Loucy (cell line): ENCODE results near the gene GPSM3.

ENCODE experiments used
- H2AFZ ChIP-seq: fragments of 200-600 bp; sonication (generic); 2 replicates; pipeline ENCODE4 v1.6.0; 2016; ENCODE audit warnings: antibody characterized with exemption, mild to moderate bottlenecking, low read length, moderate library complexity
- H3F3A ChIP-seq: fragments of 200-600 bp; 2 replicates; pipeline ENCODE4 v1.6.0; 2016; ENCODE audit warnings: antibody characterized with exemption, low read depth, mild to moderate bottlenecking
- H3K27me3 ChIP-seq: fragments of 200-600 bp; sonication (generic); 2 replicates; pipeline ENCODE4 v1.6.1; 2014; ENCODE audit warnings: low read length, mild to moderate bottlenecking; ENCODE audit not compliant: insufficient read depth, poor library complexity, severe bottlenecking
- H3K36me3 ChIP-seq: fragments of 200-600 bp; sonication (generic); 2 replicates; pipeline ENCODE4 v1.6.1; 2016; ENCODE audit warnings: low read length; ENCODE audit not compliant: insufficient read depth
- H3K4me1 ChIP-seq: fragments of 200-600 bp; sonication (generic); 2 replicates; pipeline ENCODE4 v1.5.1; 2014; ENCODE audit warnings: low read length, mild to moderate bottlenecking; ENCODE audit not compliant: insufficient read depth, poor library complexity, severe bottlenecking
- H3K4me2 ChIP-seq: fragments of 200-600 bp; sonication (generic); 2 replicates; pipeline ENCODE4 v1.6.0; 2014; ENCODE audit warnings: antibody characterized with exemption, low read length, low read depth, mild to moderate bottlenecking; ENCODE audit not compliant: poor library complexity, severe bottlenecking
- H3K4me3 ChIP-seq: fragments of 200-600 bp; sonication (generic); 2 replicates; pipeline ENCODE4 v1.5.1; 2014; ENCODE audit warnings: low read length, mild to moderate bottlenecking, mixed read lengths; ENCODE audit not compliant: poor library complexity, severe bottlenecking
- H3K79me2 ChIP-seq: fragments of 200-600 bp; sonication (generic); 2 replicates; pipeline ENCODE4 v1.6.1; 2014; ENCODE audit warnings: low read length; ENCODE audit not compliant: insufficient read depth
- H3K9ac ChIP-seq: fragments of 200-600 bp; sonication (generic); 2 replicates; pipeline ENCODE4 v1.6.0; 2014; ENCODE audit warnings: mild to moderate bottlenecking, low read depth, low read length, moderate library complexity; ENCODE audit not compliant: poor library complexity, severe bottlenecking
- H3K9me2 ChIP-seq: fragments of 200-600 bp; sonication (generic); replicated peaks from 2 replicates; pipeline ENCODE4 v1.6.1; 2016; ENCODE audit warnings: low read depth, low read length, mixed read lengths
- H3K9me3 ChIP-seq: fragments of 200-600 bp; sonication (generic); 2 replicates; pipeline ENCODE4 v1.6.1; 2014; ENCODE audit warnings: mild to moderate bottlenecking, antibody characterized with exemption, low read length, low read depth; ENCODE audit not compliant: insufficient read depth
- H4K20me1 ChIP-seq: fragments of 200-600 bp; sonication (generic); 2 replicates; pipeline ENCODE4 v1.6.0; 2014; ENCODE audit warnings: antibody characterized with exemption, low read length, mild to moderate bottlenecking; ENCODE audit not compliant: insufficient read depth, poor library complexity, severe bottlenecking
- EZH2phosphoT487 ChIP-seq: fragments of 200-600 bp; IDR thresholded peaks from 2 replicates; pipeline ENCODE4 v1.6.1; 2018; ENCODE audit warnings: antibody characterized with exemption, mild to moderate bottlenecking, moderate library complexity, borderline replicate concordance
- TF ChIP-seq, protein P1 (sequence below): fragments of 200-600 bp; sonication (generic); conservative IDR thresholded peaks from 2 replicates; pipeline ENCODE4 v1.5.1; 2014; ENCODE audit warnings: mild to moderate bottlenecking, antibody characterized with exemption, low read length

GPSM3 gene

DNA sequence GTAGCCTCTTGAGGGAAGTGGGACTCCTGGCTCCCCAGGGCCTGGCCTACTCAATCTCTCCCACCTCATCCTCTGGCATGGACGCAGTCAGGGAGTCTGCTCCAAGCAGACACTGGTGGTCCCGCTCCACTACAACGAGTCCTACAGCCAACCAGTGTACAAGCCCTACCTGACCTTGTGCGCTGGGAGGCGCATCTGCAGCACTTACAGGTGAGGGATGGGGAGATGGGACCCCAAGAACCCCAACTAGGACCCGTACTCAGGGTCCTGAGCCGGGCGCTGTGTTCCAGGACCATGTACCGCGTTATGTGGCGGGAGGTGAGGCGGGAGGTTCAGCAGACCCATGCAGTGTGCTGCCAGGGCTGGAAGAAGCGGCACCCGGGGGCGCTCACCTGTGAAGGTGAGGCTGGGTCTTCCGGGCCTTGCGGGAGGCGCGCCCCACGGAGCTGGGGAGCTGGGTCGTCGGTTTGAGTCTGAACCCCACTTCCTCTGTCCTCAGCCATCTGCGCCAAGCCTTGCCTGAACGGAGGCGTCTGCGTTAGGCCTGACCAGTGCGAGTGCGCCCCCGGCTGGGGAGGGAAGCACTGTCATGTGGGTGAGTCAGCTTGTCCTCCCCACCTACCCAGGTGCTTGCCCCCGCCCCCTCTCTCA lies 25.9 kb downstream of the GPSM3 start:
- H3K36me3 ChIP-seq = peaks cover 17% of the 10 kb centered on the region; the same call in 1 of the 2 replicates
- no peaks in the 10 kb centered on the region for H3K27me3 ChIP-seq
- no peak overlapping the region for H3K9ac ChIP-seq
- no peak overlapping the region for H3K4me3 ChIP-seq
- H3K9me3 ChIP-seq = no peaks in the 10 kb centered on the region
- no peak for TF ChIP-seq EZH2phosphoT487
- TF ChIP-seq, protein P1, sequence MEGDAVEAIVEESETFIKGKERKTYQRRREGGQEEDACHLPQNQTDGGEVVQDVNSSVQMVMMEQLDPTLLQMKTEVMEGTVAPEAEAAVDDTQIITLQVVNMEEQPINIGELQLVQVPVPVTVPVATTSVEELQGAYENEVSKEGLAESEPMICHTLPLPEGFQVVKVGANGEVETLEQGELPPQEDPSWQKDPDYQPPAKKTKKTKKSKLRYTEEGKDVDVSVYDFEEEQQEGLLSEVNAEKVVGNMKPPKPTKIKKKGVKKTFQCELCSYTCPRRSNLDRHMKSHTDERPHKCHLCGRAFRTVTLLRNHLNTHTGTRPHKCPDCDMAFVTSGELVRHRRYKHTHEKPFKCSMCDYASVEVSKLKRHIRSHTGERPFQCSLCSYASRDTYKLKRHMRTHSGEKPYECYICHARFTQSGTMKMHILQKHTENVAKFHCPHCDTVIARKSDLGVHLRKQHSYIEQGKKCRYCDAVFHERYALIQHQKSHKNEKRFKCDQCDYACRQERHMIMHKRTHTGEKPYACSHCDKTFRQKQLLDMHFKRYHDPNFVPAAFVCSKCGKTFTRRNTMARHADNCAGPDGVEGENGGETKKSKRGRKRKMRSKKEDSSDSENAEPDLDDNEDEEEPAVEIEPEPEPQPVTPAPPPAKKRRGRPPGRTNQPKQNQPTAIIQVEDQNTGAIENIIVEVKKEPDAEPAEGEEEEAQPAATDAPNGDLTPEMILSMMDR = no peak
- H4K20me1 ChIP-seq = no peaks in the 10 kb centered on the region
- H3K4me2 ChIP-seq = no peak overlapping the region
- H3K4me1 ChIP-seq = no peaks in the 10 kb centered on the region
- no peaks in the 10 kb centered on the region for H3K79me2 ChIP-seq
- no peaks in the 10 kb centered on the region for H3F3A ChIP-seq
- H3K9me2 ChIP-seq = no peaks in the 10 kb centered on the region
- no peak overlapping the region for H2AFZ ChIP-seq

DNA sequence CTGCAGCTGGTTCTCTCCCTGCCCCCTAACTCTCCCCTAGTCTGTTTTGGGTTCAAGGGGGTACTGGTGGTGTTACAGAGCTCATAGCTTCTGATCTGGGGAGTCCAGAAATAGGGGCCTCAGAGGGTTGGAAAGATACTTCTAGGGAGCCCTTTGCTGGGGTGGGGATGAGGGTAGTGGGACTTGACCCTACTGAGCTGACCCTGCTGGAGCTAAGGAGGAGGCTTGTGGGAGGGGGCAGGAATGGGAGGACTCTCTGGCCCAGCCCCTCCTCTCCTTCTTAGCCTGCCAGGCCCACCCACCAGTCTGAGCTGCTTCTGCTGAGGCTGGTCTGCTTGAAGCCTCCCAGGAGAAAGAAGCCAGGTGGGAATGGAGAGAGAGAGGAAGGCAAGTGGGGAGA lies 28.1 kb downstream of the GPSM3 start, which contains the start of gene EGFL8:
EGFL8 (plus strand) TSS at position 301 of the 400 bp plus-strand sequence. CDS start 1,571 bp downstream, outside the sequence.
- TF ChIP-seq, protein P1 = no peak
- TF ChIP-seq EZH2phosphoT487 = no peak
- Histone ChIP-seq H3K9me3 (no peaks in the 10 kb centered on the region), H3K36me3 (peaks cover 17% of the 10 kb centered on the region; the same call in 1 of the 2 replicates), H3K79me2 (no peaks in the 10 kb centered on the region), H3K9me2 (no peaks in the 10 kb centered on the region), H3K27me3 (no peaks in the 10 kb centered on the region), H3K4me2 (no peak within 1 kb of the TSS), H3K4me1 (no peaks in the 10 kb centered on the region), H4K20me1 (no peaks in the 10 kb centered on the region), H3F3A (no peaks in the 10 kb centered on the region), H3K4me3 (no peak within 1 kb of the TSS), H2AFZ (no peak within 1 kb of the TSS), H3K9ac (no peak within 1 kb of the TSS)

DNA sequence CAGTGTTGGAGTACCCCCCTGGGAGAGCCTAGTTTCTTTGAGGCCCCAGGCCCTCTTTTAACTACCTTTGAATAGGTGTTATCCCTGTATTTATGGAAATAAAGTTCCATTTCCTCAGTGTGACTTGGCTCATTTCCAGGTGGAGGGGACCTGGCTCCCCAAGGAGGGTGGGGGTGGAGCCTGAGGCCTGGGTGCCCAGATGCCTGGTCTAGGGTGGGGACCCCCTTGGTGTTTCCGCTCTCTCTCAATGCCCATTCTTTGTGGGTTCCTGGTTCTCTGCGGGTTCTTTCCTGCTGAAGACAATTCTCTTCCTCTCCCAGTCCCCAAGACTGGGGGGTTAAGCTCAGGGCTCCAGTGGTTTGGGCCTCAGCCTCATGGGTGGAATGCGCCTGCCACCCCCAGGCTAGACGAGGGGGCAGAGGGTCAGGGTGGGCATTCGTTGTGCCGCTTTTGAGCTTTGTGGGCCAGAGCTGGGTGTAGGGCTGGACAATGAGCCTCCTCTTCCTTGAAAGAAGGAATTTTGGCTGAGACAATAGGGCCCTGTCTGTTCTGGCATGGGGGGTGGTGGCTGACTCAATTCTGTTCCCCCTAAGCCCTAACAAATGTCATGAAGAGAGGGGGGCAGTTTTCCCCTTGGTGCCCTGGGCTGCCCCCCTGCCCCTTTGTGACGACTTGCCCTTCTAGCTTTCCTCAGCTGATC lies 28.7 kb downstream of the GPSM3 start:
- no peaks in the 10 kb centered on the region for H3K4me1 ChIP-seq
- no peaks in the 10 kb centered on the region for H3F3A ChIP-seq

More for the DNA sequence above, 28.7 kb downstream of the GPSM3 start:
- H4K20me1 ChIP-seq = no peaks in the 10 kb centered on the region
- no peaks in the 10 kb centered on the region for H3K27me3 ChIP-seq
- H3K4me2 ChIP-seq = no peak overlapping the region
- no peaks in the 10 kb centered on the region for H3K9me3 ChIP-seq
- no peak overlapping the region for H3K9ac ChIP-seq
- no peaks in the 10 kb centered on the region for H3K79me2 ChIP-seq
- no peaks in the 10 kb centered on the region for H3K9me2 ChIP-seq
- H3K4me3 ChIP-seq = no peak overlapping the region
- TF ChIP-seq, protein P1 = no peak
- no peak for TF ChIP-seq EZH2phosphoT487
- no peak overlapping the region for H2AFZ ChIP-seq
- peaks cover 14% of the 10 kb centered on the region; the same call in 1 of the 2 replicates for H3K36me3 ChIP-seq
